SK-N-MC (cell line): ENCODE measurements around the gene DOK1.
A peak's percentile ranks its signal among the peaks of the same experiment; 100 is the strongest.

ENCODE experiments used
- EZH2 ChIP-seq: fragments of 200-600 bp; sonication (generic); IDR thresholded peaks from one replicate; pipeline ENCODE4 v1.6.1; 2017; ENCODE audit warnings: antibody characterized with exemption
- FOXP2 ChIP-seq: optimal IDR thresholded peaks from 2 replicates; pipeline ENCODE3; 2011; ENCODE audit warnings: mild to moderate bottlenecking, moderate library complexity; ENCODE audit not compliant: insufficient read depth; ENCODE audit errors: extremely low read length, control extremely low read depth
- POLR2AphosphoS5 ChIP-seq: IDR thresholded peaks from 2 replicates; pipeline ENCODE4 v1.6.1; 2012; ENCODE audit warnings: mild to moderate bottlenecking, low read depth, low read length, borderline replicate concordance

DNA sequence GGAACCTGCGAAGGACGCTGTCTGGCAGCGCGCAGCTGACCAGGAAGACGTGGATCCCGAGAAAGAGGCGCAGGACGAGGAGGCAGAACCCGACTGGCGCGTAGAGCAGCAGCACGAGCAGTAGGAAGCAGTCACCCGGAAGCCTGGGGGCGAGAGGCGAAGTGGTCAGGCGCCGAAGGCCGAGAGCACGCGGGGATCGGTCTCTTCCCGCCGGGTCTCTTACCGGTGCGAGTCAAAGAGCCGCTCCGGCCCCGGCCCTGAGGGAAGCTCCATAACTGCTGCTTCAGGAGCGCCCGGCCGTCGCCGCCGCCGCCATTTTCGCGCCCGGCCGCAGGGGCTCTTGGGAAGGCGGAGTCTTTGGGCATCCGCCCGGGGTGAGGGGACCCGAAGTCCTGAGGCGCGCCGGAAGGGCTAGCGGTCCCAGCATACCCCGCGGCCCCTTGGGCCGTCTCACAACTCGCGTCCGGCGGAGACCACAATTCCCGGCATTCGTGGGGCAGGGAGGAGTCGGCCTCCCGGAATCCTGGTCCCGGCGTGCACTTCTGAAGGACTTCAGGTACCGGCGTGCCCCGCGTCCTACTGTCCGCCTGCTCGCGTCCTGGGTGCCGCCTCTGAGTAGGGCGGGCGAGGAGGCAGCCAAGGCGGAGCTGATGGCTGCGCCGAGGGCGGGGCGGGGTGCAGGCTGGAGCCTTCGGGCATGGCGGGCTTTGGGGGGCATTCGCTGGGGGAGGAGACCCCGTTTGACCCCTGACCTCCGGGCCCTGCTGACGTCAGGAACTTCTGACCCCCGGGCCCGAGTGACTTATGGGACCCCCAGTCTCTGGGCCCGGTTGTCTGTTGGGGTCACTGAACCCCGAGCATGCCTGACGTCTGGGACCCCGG lies 24.9 kb upstream of the DOK1 start, which contains the start of the genes AUP1 and HTRA2:
- TF ChIP-seq EZH2 (no peak), POLR2AphosphoS5 (peak; percentile 87), FOXP2 (no peak)
